ENCODE data around the gene NRCAM.

Gene NRCAM

GRCh38 chr7:108417144-108417543 lies 39.1 kb downstream of the NRCAM start:
- Histone ChIP-seq H3K9me3 (ENCODE audit: control insufficient read depth in 1 of 2, low read length in 2 of 2) (no peaks in the 10 kb centered on the region), H3K27ac (ENCODE audit: low read depth, low read length) (no peak overlapping the region), H3K4me1 (ENCODE audit: control insufficient read depth in 1 of 2, insufficient read depth in 2 of 2, low read length in 2 of 2) (no peaks in the 10 kb centered on the region), H3K27me3 (ENCODE audit: control insufficient read depth in 1 of 2, insufficient read depth in 2 of 2, low read length in 2 of 2) (no peaks in the 10 kb centered on the region), H3K36me3 (ENCODE audit: control insufficient read depth in 1 of 2, insufficient read depth in 2 of 2, low read length in 2 of 2) (no peaks in the 10 kb centered on the region), H3K9ac (ENCODE audit: low read depth in 1 of 2, low read length in 2 of 2) (no peak overlapping the region), H3K4me3 (ENCODE audit: low read depth in 1 of 2, low read length in 2 of 2) (no peak overlapping the region)

- no peak overlapping the region for H3K27ac ChIP-seq (ENCODE audit: low read depth, low read length)
- H3K4me1 ChIP-seq (ENCODE audit: control insufficient read depth in 1 of 2, insufficient read depth in 2 of 2, low read length in 2 of 2): no peaks in the 10 kb centered on the region
- no peaks in the 10 kb centered on the region for H3K36me3 ChIP-seq (ENCODE audit: control insufficient read depth in 1 of 2, insufficient read depth in 2 of 2, low read length in 2 of 2)
- no peak overlapping the region for H3K4me3 ChIP-seq (ENCODE audit: low read depth in 1 of 2, low read length in 2 of 2)
- no peaks in the 10 kb centered on the region for H3K27me3 ChIP-seq (ENCODE audit: control insufficient read depth in 1 of 2, insufficient read depth in 2 of 2, low read length in 2 of 2)
- H3K9me3 ChIP-seq (ENCODE audit: control insufficient read depth in 1 of 2, low read length in 2 of 2): no peaks in the 10 kb centered on the region
- no peak overlapping the region for H3K9ac ChIP-seq (ENCODE audit: low read depth in 1 of 2, low read length in 2 of 2)
These were observed 40.3 kb downstream of the NRCAM start for GRCh38 chr7:108415821-108416536.

- Histone ChIP-seq H3K4me1 (ENCODE audit: control insufficient read depth in 1 of 2, insufficient read depth in 2 of 2, low read length in 2 of 2) (no peaks in the 10 kb centered on the region), H3K27ac (ENCODE audit: low read depth, low read length) (no peak overlapping the region), H3K9ac (ENCODE audit: low read depth in 1 of 2, low read length in 2 of 2) (no peak overlapping the region), H3K36me3 (ENCODE audit: control insufficient read depth in 1 of 2, insufficient read depth in 2 of 2, low read length in 2 of 2) (no peaks in the 10 kb centered on the region), H3K4me3 (ENCODE audit: low read depth in 1 of 2, low read length in 2 of 2) (no peak overlapping the region), H3K27me3 (ENCODE audit: control insufficient read depth in 1 of 2, insufficient read depth in 2 of 2, low read length in 2 of 2) (no peaks in the 10 kb centered on the region), H3K9me3 (ENCODE audit: control insufficient read depth in 1 of 2, low read length in 2 of 2) (no peaks in the 10 kb centered on the region)
These were observed 41.2 kb downstream of the NRCAM start for GRCh38 chr7:108415084-108415483.

GRCh38 chr7:108413782-108414492 lies 42.3 kb downstream of the NRCAM start:
- Histone ChIP-seq H3K9me3 (ENCODE audit: control insufficient read depth in 1 of 2, low read length in 2 of 2) (no peaks in the 10 kb centered on the region), H3K4me3 (ENCODE audit: low read depth in 1 of 2, low read length in 2 of 2) (no peak overlapping the region), H3K27me3 (ENCODE audit: control insufficient read depth in 1 of 2, insufficient read depth in 2 of 2, low read length in 2 of 2) (no peaks in the 10 kb centered on the region), H3K4me1 (ENCODE audit: control insufficient read depth in 1 of 2, insufficient read depth in 2 of 2, low read length in 2 of 2) (no peaks in the 10 kb centered on the region), H3K36me3 (ENCODE audit: control insufficient read depth in 1 of 2, insufficient read depth in 2 of 2, low read length in 2 of 2) (no peaks in the 10 kb centered on the region), H3K9ac (ENCODE audit: low read depth in 1 of 2, low read length in 2 of 2) (no peak overlapping the region), H3K27ac (ENCODE audit: low read depth, low read length) (no peak overlapping the region)

GRCh38 chr7:108413337-108413736 lies 42.9 kb downstream of the NRCAM start:
- no peak overlapping the region for H3K27ac ChIP-seq (ENCODE audit: low read depth, low read length)
- no peaks in the 10 kb centered on the region for H3K9me3 ChIP-seq (ENCODE audit: control insufficient read depth in 1 of 2, low read length in 2 of 2)
- H3K9ac ChIP-seq (ENCODE audit: low read depth in 1 of 2, low read length in 2 of 2): no peak overlapping the region
- H3K4me1 ChIP-seq (ENCODE audit: control insufficient read depth in 1 of 2, insufficient read depth in 2 of 2, low read length in 2 of 2): no peaks in the 10 kb centered on the region
- no peak overlapping the region for H3K4me3 ChIP-seq (ENCODE audit: low read depth in 1 of 2, low read length in 2 of 2)
- H3K27me3 ChIP-seq (ENCODE audit: control insufficient read depth in 1 of 2, insufficient read depth in 2 of 2, low read length in 2 of 2): no peaks in the 10 kb centered on the region
- H3K36me3 ChIP-seq (ENCODE audit: control insufficient read depth in 1 of 2, insufficient read depth in 2 of 2, low read length in 2 of 2): no peaks in the 10 kb centered on the region

- H3K27me3 ChIP-seq (ENCODE audit: control insufficient read depth in 1 of 2, insufficient read depth in 2 of 2, low read length in 2 of 2): no peaks in the 10 kb centered on the region
- H3K27ac ChIP-seq (ENCODE audit: low read depth, low read length): no peak overlapping the region
- H3K36me3 ChIP-seq (ENCODE audit: control insufficient read depth in 1 of 2, insufficient read depth in 2 of 2, low read length in 2 of 2): no peaks in the 10 kb centered on the region
- H3K4me3 ChIP-seq (ENCODE audit: low read depth in 1 of 2, low read length in 2 of 2): no peak overlapping the region
- no peaks in the 10 kb centered on the region for H3K4me1 ChIP-seq (ENCODE audit: control insufficient read depth in 1 of 2, insufficient read depth in 2 of 2, low read length in 2 of 2)
- H3K9me3 ChIP-seq (ENCODE audit: control insufficient read depth in 1 of 2, low read length in 2 of 2): no peaks in the 10 kb centered on the region
- no peak overlapping the region for H3K9ac ChIP-seq (ENCODE audit: low read depth in 1 of 2, low read length in 2 of 2)
These were observed 47.1 kb downstream of the NRCAM start for GRCh38 chr7:108409146-108409545.

GRCh38 chr7:108408296-108408991 lies 47.8 kb downstream of the NRCAM start:
- H3K27me3 ChIP-seq (ENCODE audit: control insufficient read depth in 1 of 2, insufficient read depth in 2 of 2, low read length in 2 of 2): no peaks in the 10 kb centered on the region
- H3K27ac ChIP-seq (ENCODE audit: low read depth, low read length): no peak overlapping the region
- H3K4me1 ChIP-seq (ENCODE audit: control insufficient read depth in 1 of 2, insufficient read depth in 2 of 2, low read length in 2 of 2): no peaks in the 10 kb centered on the region
- no peaks in the 10 kb centered on the region for H3K9me3 ChIP-seq (ENCODE audit: control insufficient read depth in 1 of 2, low read length in 2 of 2)
- H3K9ac ChIP-seq (ENCODE audit: low read depth in 1 of 2, low read length in 2 of 2): no peak overlapping the region
- H3K4me3 ChIP-seq (ENCODE audit: low read depth in 1 of 2, low read length in 2 of 2): no peak overlapping the region
- H3K36me3 ChIP-seq (ENCODE audit: control insufficient read depth in 1 of 2, insufficient read depth in 2 of 2, low read length in 2 of 2): no peaks in the 10 kb centered on the region

- Histone ChIP-seq H3K9me3 (ENCODE audit: control insufficient read depth in 1 of 2, low read length in 2 of 2) (no peaks in the 10 kb centered on the region), H3K4me1 (ENCODE audit: control insufficient read depth in 1 of 2, insufficient read depth in 2 of 2, low read length in 2 of 2) (no peaks in the 10 kb centered on the region), H3K36me3 (ENCODE audit: control insufficient read depth in 1 of 2, insufficient read depth in 2 of 2, low read length in 2 of 2) (no peaks in the 10 kb centered on the region), H3K9ac (ENCODE audit: low read depth in 1 of 2, low read length in 2 of 2) (no peak overlapping the region), H3K27ac (ENCODE audit: low read depth, low read length) (no peak overlapping the region), H3K4me3 (ENCODE audit: low read depth in 1 of 2, low read length in 2 of 2) (no peak overlapping the region), H3K27me3 (ENCODE audit: control insufficient read depth in 1 of 2, insufficient read depth in 2 of 2, low read length in 2 of 2) (no peaks in the 10 kb centered on the region)
These were observed 48.6 kb downstream of the NRCAM start for GRCh38 chr7:108407676-108408075.

- Histone ChIP-seq H3K9me3 (ENCODE audit: control insufficient read depth in 1 of 2, low read length in 2 of 2) (no peaks in the 10 kb centered on the region), H3K36me3 (ENCODE audit: control insufficient read depth in 1 of 2, insufficient read depth in 2 of 2, low read length in 2 of 2) (no peaks in the 10 kb centered on the region), H3K9ac (ENCODE audit: low read depth in 1 of 2, low read length in 2 of 2) (no peak overlapping the region), H3K27me3 (ENCODE audit: control insufficient read depth in 1 of 2, insufficient read depth in 2 of 2, low read length in 2 of 2) (no peaks in the 10 kb centered on the region), H3K4me1 (ENCODE audit: control insufficient read depth in 1 of 2, insufficient read depth in 2 of 2, low read length in 2 of 2) (no peaks in the 10 kb centered on the region), H3K4me3 (ENCODE audit: low read depth in 1 of 2, low read length in 2 of 2) (no peak overlapping the region), H3K27ac (ENCODE audit: low read depth, low read length) (no peak overlapping the region)
These were observed 49.9 kb downstream of the NRCAM start for GRCh38 chr7:108406222-108406890.
